Endothelial cell of umbilical vein (primary cell): ENCODE results near the gene FAM149B1. TPM values are rescaled to one million over a fixed set of nuclear protein-coding genes. Genes with fewer than 3 reads are reported as not detected.

Experiments used
- BruUV-seq: library from RNA; stranded (reverse); fragments of 400-500 nt; replicated peaks from 2 replicates; lab custom pipeline; 2021; lab: Mats Ljungman, UMichigan
- CTCF ChIA-PET: fragments of 300-600, 350-600 bp; sonication (Branson Sonifier 250); formaldehyde crosslinking; loops from one replicate; lab custom pipeline; 2021; ENCODE audit warnings: antibody characterized with exemption, inconsistent platforms; lab: Charles Lee
- POLR2A ChIA-PET: fragments of 300-600, 350-600 bp; sonication (Branson Sonifier 250); formaldehyde crosslinking; loops from one replicate; lab custom pipeline; 2021; ENCODE audit warnings: antibody characterized with exemption, inconsistent platforms; lab: Charles Lee
- DNase-seq: peaks from one replicate; pipeline ENCODE4 v3.0.0-alpha.2; 2011; ENCODE audit warnings: low read depth, low spot score
- FAIRE-seq: peaks from 2 replicates; lab custom pipeline; 2011; peaks lifted over from hg19 to GRCh38; lab: Jason Lieb, UNC
- H2AFZ ChIP-seq: 2 replicates; pipeline ENCODE4 v1.6.0; 2012; ENCODE audit warnings: low read depth, low read length, control low read depth, inconsistent platforms
- H3K27ac ChIP-seq: 2 replicates; pipeline ENCODE4 v1.5.1; 2011; ENCODE audit warnings: low read depth, mild to moderate bottlenecking, control low read depth, low read length, moderate library complexity; ENCODE audit not compliant: insufficient read depth
- H3K27me3 ChIP-seq, 2 experiments: 2 replicates each; pipeline versions ENCODE4 v1.6.0 to v1.6.1; 2011; ENCODE audit warnings: low read length in 2 of 2, mixed read lengths in 1 of 2; ENCODE audit not compliant: control insufficient read depth in 2 of 2, insufficient read depth in 2 of 2
- H3K36me3 ChIP-seq, 2 experiments: 2 replicates in 1 of 2; 3 replicates in 1 of 2; pipeline ENCODE4 v1.5.1; 2011; ENCODE audit warnings: low read length in 2 of 2, mild to moderate bottlenecking in 1 of 2, moderate library complexity in 1 of 2; ENCODE audit not compliant: control insufficient read depth in 2 of 2, insufficient read depth in 2 of 2; ENCODE audit errors: extremely low read depth in 1 of 2
- H3K4me1 ChIP-seq: 3 replicates; pipeline ENCODE4 v1.5.1; 2011; ENCODE audit warnings: mild to moderate bottlenecking, low read length; ENCODE audit not compliant: control insufficient read depth, insufficient read depth; ENCODE audit errors: extremely low read depth
- H3K4me2 ChIP-seq: 2 replicates; pipeline ENCODE4 v1.6.1; 2011; ENCODE audit warnings: low read length, control low read depth, mixed read lengths; ENCODE audit not compliant: insufficient read depth
- H3K4me3 ChIP-seq, 3 experiments: fragments of 200-600 bp in 1 of 3; sonication (generic), shearing (Covaris generic) in 1 of 3; replicated peaks in 1 of 3; 2 replicates each; pipeline ENCODE4 v1.5.1; 2011 to 2016; ENCODE audit warnings: control low read depth in 3 of 3, low read length in 3 of 3, mild to moderate bottlenecking in 2 of 3, inconsistent platforms in 1 of 3, low read depth in 1 of 3, moderate library complexity in 1 of 3; ENCODE audit not compliant: insufficient read depth in 1 of 3
- H3K79me2 ChIP-seq: 2 replicates; pipeline ENCODE4 v1.6.0; 2012; ENCODE audit warnings: low read length, inconsistent platforms; ENCODE audit not compliant: control insufficient read depth, insufficient read depth
- H3K9ac ChIP-seq: replicated peaks from 2 replicates; pipeline ENCODE3; 2011; ENCODE audit warnings: low read length, control low read depth; ENCODE audit not compliant: insufficient read depth; ENCODE audit errors: extremely low read depth
- H3K9me1 ChIP-seq: replicated peaks from 3 replicates; pipeline ENCODE4 v1.6.0; 2011; ENCODE audit warnings: mild to moderate bottlenecking, low read length; ENCODE audit not compliant: control insufficient read depth, insufficient read depth; ENCODE audit errors: extremely low read depth
- H3K9me3 ChIP-seq: replicated peaks from 2 replicates; pipeline ENCODE4 v1.5.1; 2012; ENCODE audit warnings: low read length, inconsistent platforms; ENCODE audit not compliant: control insufficient read depth, insufficient read depth
- H4K20me1 ChIP-seq: replicated peaks from 2 replicates; pipeline ENCODE3; 2011; ENCODE audit warnings: mild to moderate bottlenecking, low read length; ENCODE audit not compliant: control insufficient read depth, insufficient read depth; ENCODE audit errors: extremely low read depth
- EZH2 ChIP-seq: IDR thresholded peaks from 2 replicates; pipeline ENCODE4 v1.6.1; 2012; ENCODE audit warnings: borderline replicate concordance, low read depth, mild to moderate bottlenecking, moderate library complexity, low read length, inconsistent platforms; ENCODE audit not compliant: severe bottlenecking
- JUN ChIP-seq: IDR thresholded peaks from 2 replicates; pipeline ENCODE4 v1.6.1; 2011; ENCODE audit warnings: borderline replicate concordance, low read depth; ENCODE audit not compliant: insufficient read length, insufficient read depth
- MYC ChIP-seq: IDR thresholded peaks from one replicate; pipeline ENCODE4 v1.6.1; 2011; ENCODE audit warnings: mild to moderate bottlenecking, low read depth, low read length
- POLR2A ChIP-seq: IDR thresholded peaks from 2 replicates; pipeline ENCODE4 v1.6.1; 2012; ENCODE audit warnings: low read depth, mild to moderate bottlenecking, control low read depth, low read length
- dilution Hi-C: fragments of 300-500 bp; cut with MboI; formaldehyde crosslinking; loops from one replicate; pipeline ENCODE4 v1.15.0; 2019; ENCODE audit warnings: low sequenced_read_pairs; ENCODE audit not compliant: extremely low pct_ligation_motif_present
- intact Hi-C: fragments of 100-400 bp; cut with micrococcal nuclease; formaldehyde crosslinking; loops from one replicate; pipeline ENCODE4 v1.10.0; 2022
- polyA plus RNA-seq, 4 experiments: library from polyadenylated mRNA; depleted of rRNA in 3 of 4; stranded (reverse) in 3 of 4; unstranded in 1 of 4; fragments of >200 nt; gene quantifications; 2 replicates each; pipeline versions ENCODE4 v1.2.1 to v1.2.3, GENCODE V29; 2011 to 2012; ENCODE audit warnings: missing spikeins in 1 of 4
- total RNA-seq: library from RNA; stranded (reverse); gene quantifications from 2 replicates; pipeline ENCODE4 v1.2.3, GENCODE V29; 2021
- TF ChIP-seq, protein P1 (sequence below), 2 donors: IDR thresholded peaks; 1 replicate in 1 of 2; 2 replicates in 1 of 2; pipeline ENCODE4 v1.5.1; 2011; ENCODE audit warnings: low read length in 2 of 2, mild to moderate bottlenecking in 2 of 2, moderate library complexity in 2 of 2, control low read depth in 1 of 2, inconsistent platforms in 1 of 2, low read depth in 1 of 2; ENCODE audit not compliant: insufficient read depth in 1 of 2; ENCODE audit errors: extremely low read depth in 1 of 2

Gene FAM149B1
- total and polyA plus RNA-seq, 2 donors (not counting 3 experiments of a cell fraction or from before 2014, with no cell fraction given), result 19.5 to 26.7 TPM

DNA sequence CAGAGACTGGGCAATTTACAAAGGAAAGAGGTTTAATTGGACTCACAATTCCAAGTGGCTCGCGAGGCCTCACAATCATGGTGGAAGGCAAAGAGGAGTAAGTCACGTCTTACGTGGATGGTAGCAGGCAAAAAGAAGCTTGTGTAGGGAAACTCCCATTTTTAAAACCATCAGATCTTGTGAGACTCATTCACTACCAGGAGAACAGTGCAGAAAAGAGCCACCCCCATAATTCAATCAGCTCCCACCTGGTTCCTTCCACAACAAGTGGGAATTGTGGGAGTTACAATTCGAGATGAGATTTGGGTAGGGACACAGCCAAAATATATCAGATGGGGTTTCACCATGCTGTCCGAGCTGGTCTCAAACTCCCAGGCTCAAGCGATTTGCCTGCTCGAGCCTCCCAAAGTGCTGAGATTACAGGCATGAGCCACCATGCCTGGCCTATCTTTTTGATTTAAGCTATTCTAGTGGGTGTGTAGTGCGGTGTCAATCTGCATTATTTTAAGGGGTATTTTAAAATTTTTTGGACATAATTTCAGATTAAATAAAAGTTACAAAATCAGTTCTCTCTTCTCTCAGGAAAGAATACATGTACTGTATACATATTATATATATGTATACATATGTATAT lies 93.6 kb downstream of the FAM149B1 start:
- TF ChIP-seq MYC (no peak), JUN (no peak), POLR2A (no peak), EZH2 (no peak)
- TF ChIP-seq, protein P1, sequence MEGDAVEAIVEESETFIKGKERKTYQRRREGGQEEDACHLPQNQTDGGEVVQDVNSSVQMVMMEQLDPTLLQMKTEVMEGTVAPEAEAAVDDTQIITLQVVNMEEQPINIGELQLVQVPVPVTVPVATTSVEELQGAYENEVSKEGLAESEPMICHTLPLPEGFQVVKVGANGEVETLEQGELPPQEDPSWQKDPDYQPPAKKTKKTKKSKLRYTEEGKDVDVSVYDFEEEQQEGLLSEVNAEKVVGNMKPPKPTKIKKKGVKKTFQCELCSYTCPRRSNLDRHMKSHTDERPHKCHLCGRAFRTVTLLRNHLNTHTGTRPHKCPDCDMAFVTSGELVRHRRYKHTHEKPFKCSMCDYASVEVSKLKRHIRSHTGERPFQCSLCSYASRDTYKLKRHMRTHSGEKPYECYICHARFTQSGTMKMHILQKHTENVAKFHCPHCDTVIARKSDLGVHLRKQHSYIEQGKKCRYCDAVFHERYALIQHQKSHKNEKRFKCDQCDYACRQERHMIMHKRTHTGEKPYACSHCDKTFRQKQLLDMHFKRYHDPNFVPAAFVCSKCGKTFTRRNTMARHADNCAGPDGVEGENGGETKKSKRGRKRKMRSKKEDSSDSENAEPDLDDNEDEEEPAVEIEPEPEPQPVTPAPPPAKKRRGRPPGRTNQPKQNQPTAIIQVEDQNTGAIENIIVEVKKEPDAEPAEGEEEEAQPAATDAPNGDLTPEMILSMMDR (IDR thresholded peaks at IDR 0.05; ENCODE audit: extremely low read depth in 1 of 2, insufficient read depth in 1 of 2, low read depth in 1 of 2, low read length in 2 of 2), result no peak
- ChIA-PET POLR2A (no interaction called here), CTCF (no interaction called here)
- FAIRE-seq, result no peak
- peaks cover 9% of the 10 kb centered on the region for H3K4me1 ChIP-seq
- H3K4me3 ChIP-seq, result no peak overlapping the region
- intact Hi-C loops (no loop called here), dilution Hi-C loops (no loop called here)
- no peaks in the 10 kb centered on the region for H3K9me3 ChIP-seq
- DNase-seq, result no peak
- no TSS peak for BruUV-seq
- H3K27ac ChIP-seq, result no peak overlapping the region
- no peaks in the 10 kb centered on the region for H3K36me3 ChIP-seq
- H3K9me1 ChIP-seq, result no peaks in the 10 kb centered on the region
- no peaks in the 10 kb centered on the region for H4K20me1 ChIP-seq
- no peak overlapping the region for H3K9ac ChIP-seq
- no peaks in the 10 kb centered on the region for H3K79me2 ChIP-seq
- no peak overlapping the region for H2AFZ ChIP-seq
- peaks cover 0 to 2% of the 10 kb centered on the region in 2 experiments for H3K27me3 ChIP-seq
- H3K4me2 ChIP-seq, result no peak overlapping the region
